GM19025 (cell line): ENCODE measurements around the gene GALR3.

ENCODE experiments used
- ATAC-seq: cut with Tn5 transposase; IDR thresholded peaks from one replicate; pipeline ENCODE4 v1.9.1; 2021; ENCODE audit warnings: mild to moderate bottlenecking, low read depth, moderate library complexity; ENCODE audit not compliant: unreplicated experiment

GALR3 gene

DNA sequence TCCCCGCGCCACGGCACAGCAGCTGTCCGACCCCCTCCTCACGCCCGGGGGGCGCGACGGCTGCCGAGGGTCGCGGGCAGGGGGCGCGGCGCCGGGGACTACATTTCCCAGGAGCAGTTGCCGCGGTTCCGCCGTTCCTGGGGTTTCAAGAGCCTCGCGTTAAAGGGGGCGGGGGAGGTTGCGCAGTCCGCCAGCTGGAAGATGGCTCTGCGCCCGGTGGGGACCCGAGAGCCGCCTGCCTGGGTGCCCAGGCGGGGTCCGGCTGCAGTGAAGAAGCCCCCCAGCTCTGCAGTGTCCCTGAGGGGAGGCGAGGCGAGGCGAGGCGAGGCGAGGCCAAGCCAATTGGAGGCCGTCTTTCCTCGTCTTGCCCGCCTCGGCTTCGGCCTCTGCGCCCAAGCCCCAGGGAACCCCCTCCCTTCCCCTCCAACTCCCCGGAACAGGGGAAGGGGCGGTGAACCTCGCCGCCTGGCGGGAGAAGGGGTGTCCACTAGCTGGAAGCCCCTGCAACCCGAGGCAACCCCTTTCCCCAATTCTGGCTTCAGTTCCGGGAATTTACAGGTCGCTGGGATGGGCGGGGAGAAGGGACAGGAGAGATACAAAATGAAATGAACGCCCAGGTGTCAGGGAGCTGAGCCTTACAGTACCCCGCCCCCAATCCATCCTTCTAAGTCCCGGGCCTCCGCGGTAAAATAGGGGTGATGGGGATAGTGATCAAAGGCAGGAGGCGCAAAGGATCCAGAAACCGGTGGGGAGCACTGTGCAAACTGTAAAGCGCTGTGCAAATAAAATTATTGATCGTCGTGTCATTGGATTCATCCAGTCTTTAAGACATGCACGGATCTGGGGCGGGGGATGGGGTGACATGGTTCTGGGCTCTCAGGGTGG is 20.6 kb upstream of the GALR3 start:
- ATAC-seq: no peak

GRCh38 chr22:37803195-37803638 is 20.0 kb upstream of the GALR3 start:
- no peak for ATAC-seq

DNA sequence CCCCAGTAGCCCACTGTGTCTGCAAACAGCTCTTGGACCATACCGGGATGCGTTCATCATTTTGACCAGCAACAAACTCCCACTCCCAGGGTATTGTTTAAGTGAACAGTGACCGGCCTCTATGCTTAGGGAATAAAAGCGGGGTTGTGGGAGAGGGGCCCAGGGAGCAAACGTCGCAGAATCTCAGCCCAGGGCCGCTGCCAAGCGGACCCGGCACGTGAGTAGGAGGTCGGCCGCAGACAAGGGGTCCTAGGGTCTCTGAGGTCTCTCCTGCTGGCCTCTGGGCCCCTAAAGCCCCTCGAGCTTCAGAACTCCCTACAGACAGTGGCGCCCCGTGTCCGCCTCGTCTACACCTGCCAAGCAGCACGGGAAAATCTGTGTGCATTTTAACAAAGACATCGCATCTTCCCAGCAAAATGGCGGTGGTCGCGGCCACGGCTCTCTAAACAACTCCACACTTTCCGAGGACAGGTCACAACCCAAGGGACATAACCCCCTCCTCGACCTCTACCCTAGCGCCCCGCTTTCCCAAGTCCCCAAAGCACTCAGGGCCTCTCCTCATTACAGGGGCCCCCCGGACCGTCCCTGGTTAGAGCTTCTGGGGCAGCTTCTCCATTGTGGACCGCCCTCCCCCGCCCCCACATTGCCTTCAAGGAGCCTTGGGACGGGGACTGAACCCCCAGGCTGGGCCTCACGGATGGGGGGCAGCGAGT is 19.4 kb upstream of the GALR3 start:
- ATAC-seq: no peak

DNA sequence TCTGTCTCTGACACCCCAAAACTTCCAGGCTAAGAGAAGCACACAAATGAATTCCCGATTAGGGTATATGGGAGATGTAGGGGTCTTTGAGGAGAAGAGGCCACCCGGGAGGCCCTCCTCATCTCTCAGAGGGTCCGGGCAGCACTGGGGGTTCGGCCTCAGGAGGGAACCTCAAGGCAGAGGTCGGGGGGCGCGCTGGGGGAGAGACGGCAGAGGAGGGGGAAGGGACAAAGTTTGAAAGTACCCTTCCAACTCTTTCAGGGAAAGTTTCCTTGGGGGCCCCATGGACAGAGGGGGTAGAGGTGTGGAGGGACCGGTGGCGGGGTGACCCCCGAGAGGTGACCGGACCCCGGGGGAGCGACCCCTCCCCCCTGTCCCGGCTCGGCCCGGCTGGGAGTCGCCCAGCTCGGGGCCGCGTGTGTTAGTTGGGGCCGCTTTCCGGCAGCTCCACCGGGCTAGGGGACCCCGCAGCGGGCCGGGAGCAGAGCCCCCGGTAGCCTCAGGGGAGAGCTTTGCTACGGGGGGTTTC is 18.8 kb upstream of the GALR3 start:
- ATAC-seq: no peak

GRCh38 chr22:37804881-37805809 is 18.0 kb upstream of the GALR3 start:
- no peak for ATAC-seq

DNA sequence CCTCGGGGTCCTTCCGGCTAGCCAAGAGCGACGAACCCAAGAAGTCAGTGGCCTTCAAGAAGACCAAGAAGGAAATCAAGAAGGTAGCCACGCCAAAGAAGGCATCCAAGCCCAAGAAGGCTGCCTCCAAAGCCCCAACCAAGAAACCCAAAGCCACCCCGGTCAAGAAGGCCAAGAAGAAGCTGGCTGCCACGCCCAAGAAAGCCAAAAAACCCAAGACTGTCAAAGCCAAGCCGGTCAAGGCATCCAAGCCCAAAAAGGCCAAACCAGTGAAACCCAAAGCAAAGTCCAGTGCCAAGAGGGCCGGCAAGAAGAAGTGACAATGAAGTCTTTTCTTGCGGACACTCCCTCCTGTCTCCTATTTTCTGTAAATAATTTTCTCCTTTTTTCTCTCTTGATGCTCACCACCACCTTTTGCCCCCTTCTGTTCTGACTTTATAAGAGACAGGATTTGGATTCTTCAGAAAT is 17.3 kb upstream of the GALR3 start:
- ATAC-seq: no peak

GRCh38 chr22:37806409-37807333 is 16.5 kb upstream of the GALR3 start:
- no peak for ATAC-seq

DNA sequence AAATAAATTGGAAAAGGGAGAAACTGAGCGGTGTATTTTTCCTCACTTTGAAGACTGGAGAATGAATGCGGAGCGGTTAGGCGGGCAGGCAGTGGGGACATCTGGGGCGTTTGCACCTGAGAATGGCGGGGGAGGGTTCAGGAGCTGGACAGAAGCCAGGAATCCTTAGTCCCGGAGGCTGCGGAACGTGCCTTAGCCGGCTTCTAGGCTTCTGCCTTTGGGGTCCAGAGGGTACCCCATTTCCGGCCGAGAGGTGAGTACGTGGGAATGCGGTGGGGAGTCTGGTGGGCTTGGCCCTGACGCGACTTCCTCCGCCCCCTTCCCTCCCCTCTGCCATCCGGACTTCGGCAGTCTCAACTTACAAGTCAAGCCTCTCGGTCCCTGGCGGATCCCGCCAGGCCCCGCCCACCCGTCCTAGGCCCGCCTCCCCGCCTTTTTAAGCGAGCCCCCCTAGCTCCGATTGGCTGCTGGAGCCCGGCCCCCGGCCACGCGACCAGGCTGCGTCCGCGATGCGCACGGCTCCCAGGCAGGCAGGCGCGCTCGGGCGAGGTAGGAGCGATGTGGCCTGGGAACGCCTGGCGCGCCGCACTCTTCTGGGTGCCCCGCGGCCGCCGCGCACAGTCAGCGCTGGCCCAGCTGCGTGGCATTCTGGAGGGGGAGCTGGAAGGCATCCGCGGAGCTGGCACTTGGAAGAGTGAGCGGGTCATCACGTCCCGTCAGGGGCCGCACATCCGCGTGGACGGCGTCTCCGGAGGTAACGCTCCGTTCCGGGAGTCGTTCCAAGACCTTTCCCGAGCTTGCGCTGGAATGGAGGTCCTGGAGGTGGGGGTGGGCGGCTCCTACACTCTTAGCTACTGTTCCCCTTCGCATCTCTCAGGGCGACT is 15.5 kb upstream of the GALR3 start, which contains the start of gene GCAT:
GCAT (plus strand) TSS at position 525 of the 884 bp plus-strand sequence; CDS start at position 559, 34 bp downstream.
- ATAC-seq: peak; percentile 91

- no peak for ATAC-seq
These were observed 14.9 kb upstream of the GALR3 start for GRCh38 chr22:37808294-37808657.

DNA sequence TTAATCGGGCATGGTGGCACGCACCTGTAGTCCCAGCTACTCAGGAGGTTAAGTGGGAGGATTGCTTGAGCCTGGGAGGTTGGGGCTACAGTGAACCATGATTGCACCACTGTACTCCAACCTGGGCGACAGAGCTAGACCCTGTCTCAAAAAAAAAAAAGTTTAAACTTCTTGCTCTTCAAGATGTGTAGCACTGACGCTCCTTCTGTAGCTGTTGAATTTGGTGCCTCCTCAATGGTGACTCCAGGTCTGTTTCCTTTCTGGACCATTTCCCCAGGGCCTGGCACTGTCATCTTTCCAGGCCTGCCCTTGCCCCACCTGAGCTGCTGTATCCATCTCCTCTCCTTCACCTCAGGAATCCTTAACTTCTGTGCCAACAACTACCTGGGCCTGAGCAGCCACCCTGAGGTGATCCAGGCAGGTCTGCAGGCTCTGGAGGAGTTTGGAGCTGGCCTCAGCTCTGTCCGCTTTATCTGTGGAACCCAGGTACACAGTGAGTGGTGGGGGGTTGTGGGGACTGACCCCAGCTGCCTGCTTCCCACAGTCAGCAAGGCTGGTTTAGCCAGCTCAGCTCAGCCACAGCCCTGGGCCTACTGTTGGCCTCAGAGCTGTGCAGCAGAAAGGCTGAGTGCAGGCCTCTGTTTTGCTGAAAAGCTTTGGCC is 13.4 kb upstream of the GALR3 start:
- no peak for ATAC-seq

DNA sequence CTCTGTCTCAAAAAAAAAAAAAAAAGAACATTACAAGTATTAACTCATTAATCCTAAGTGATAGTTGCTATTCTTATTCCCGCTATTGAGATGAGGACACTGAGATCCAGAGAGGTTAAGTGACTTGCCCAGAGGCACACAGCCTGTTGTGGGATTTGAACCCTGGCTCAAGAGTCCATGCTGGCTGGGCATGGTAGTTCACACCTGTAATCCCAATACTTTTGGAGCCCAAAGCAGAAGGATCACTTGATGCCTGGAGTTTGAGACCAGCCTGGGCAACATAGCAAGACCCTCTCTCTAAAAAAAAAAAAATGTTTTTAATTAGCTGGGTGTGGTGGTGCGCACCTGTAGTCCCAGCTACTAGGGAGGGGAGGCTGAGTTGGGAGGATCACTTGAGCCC is 11.3 kb upstream of the GALR3 start:
- no peak for ATAC-seq

- no peak for ATAC-seq
These were observed 10.1 kb upstream of the GALR3 start for GRCh38 chr22:37812869-37813678.

- no peak for ATAC-seq
These were observed 7.6 kb upstream of the GALR3 start for GRCh38 chr22:37815593-37815992.

- no peak for ATAC-seq
These were observed 6.5 kb upstream of the GALR3 start for GRCh38 chr22:37816543-37817180.

GRCh38 chr22:37817705-37818408 is 5.3 kb upstream of the GALR3 start:
- ATAC-seq: no peak
